NB4 (cell line): ENCODE data around the gene IFNK.
A peak's percentile ranks its signal among the peaks of the same experiment; 100 is the strongest.

ENCODE experiments used
- DNase-seq: peaks from one replicate; pipeline ENCODE4 v3.0.0; 2010; ENCODE audit warnings: low read depth
- H3K4me3 ChIP-seq: one replicate; pipeline ENCODE4 v1.5.1; 2011; ENCODE audit warnings: mild to moderate bottlenecking, low read depth, low read length, moderate library complexity
- CTCF ChIP-seq: IDR thresholded peaks from one replicate; pipeline ENCODE4 v1.5.1; 2012; ENCODE audit warnings: low read depth, low read length
- MAX ChIP-seq: IDR thresholded peaks from 2 replicates; pipeline ENCODE4 v1.6.1; 2011; ENCODE audit warnings: low read depth, low read length
- MYC ChIP-seq: IDR thresholded peaks from 2 replicates; pipeline ENCODE4 v1.6.1; 2011; ENCODE audit warnings: low read depth, low read length
- POLR2A ChIP-seq: IDR thresholded peaks from 2 replicates; pipeline ENCODE4 v1.6.1; 2011; ENCODE audit warnings: mild to moderate bottlenecking; ENCODE audit not compliant: insufficient read length; ENCODE audit errors: extremely low read depth

The IFNK gene

DNA sequence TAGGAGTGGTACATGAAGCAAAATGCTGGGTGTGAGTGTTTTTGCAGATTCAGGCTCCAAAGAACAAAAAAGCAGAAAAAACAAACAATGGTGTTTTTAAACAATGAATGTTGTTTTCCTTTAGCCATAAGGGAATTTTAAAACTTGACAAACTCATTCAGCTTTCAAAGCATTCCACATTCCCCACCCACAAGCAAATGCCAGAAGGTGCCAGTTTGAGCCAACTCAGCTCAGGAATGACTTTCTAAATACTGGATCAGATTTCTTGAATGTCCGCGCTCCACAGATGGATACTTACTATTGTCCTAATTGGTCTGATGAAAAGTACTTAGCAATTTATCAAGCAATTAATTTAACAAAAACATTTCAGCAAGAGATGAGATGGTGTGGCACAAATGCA, 18.4 kb downstream of the IFNK start:
- TF ChIP-seq MAX = no peak
- H3K4me3 ChIP-seq = no peak overlapping the region
- DNase-seq = no peak

- H3K4me3 ChIP-seq = no peak overlapping the region
- DNase-seq = no peak
Observed at GRCh38 chr9:27545471-27545870, 21.4 kb downstream of the IFNK start.

GRCh38 chr9:27548055-27548741, 24.1 kb downstream of the IFNK start:
- peak; percentile 56 for DNase-seq
- H3K4me3 ChIP-seq = no peak overlapping the region
- TF ChIP-seq CTCF = peak; percentile 41
- TF ChIP-seq MAX = no peak
- no peak for TF ChIP-seq MYC

More at GRCh38 chr9:27545471-27545870, 21.4 kb downstream of the IFNK start:
- TF ChIP-seq CTCF (no peak), MYC (no peak), MAX (no peak), POLR2A (no peak)

- TF ChIP-seq MAX = no peak
- TF ChIP-seq POLR2A = no peak
- TF ChIP-seq MYC = no peak
- TF ChIP-seq CTCF = no peak
- DNase-seq = no peak
- no peak overlapping the region for H3K4me3 ChIP-seq
Observed at GRCh38 chr9:27549196-27549755, 25.2 kb downstream of the IFNK start.

- TF ChIP-seq CTCF (no peak), MAX (no peak), MYC (no peak)
- no peak for DNase-seq
- no peak overlapping the region for H3K4me3 ChIP-seq
Observed at GRCh38 chr9:27554712-27555111, 30.6 kb downstream of the IFNK start.

GRCh38 chr9:27556470-27556869, 32.4 kb downstream of the IFNK start:
- TF ChIP-seq MYC (no peak), POLR2A (no peak)
- H3K4me3 ChIP-seq = no peak overlapping the region

GRCh38 chr9:27558307-27558706, 34.2 kb downstream of the IFNK start:
- DNase-seq = no peak
- no peak overlapping the region for H3K4me3 ChIP-seq
- TF ChIP-seq MYC = no peak
- TF ChIP-seq MAX = no peak
- TF ChIP-seq CTCF = no peak
- no peak for TF ChIP-seq POLR2A

More at GRCh38 chr9:27556470-27556869, 32.4 kb downstream of the IFNK start:
- no peak for DNase-seq
